ENCODE results near the gene MLH3.

DNA sequence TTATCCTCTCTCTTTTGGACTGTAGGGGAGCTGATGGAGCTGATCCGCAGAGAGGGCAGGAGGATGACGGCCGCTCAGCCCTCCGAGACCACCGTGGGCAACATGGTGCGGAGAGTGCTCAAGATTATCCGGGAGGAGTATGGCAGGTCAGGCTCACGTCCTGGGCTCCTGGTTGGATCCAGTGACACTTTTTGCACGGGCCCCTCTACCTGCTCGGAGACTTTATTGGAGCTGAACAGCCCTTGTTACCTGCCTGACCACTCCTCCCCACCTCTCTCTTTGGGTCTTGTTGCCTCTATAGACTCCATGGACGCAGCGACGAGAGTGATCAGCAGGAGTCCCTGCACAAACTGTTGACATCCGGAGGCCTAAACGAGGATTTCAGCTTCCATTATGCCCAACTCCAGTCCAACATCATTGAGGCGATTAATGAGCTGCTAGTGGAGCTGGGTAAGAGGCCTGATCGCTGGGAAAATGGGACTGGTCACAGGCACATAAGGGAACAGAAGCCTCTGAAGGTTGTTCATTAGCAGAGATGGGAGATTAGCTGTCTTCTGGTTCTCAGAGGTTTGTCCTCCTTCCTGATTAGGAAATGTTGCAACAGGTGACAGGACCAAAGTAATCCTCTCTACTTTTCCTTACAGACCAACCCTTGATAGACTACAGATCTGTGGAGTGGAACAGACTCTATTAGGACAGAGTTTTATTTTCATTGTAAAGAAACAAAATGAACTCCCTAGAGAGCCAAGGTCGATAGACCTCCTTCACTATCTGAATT lies 47.8 kb downstream of the MLH3 start:
- TF ChIP-seq, protein P1, sequence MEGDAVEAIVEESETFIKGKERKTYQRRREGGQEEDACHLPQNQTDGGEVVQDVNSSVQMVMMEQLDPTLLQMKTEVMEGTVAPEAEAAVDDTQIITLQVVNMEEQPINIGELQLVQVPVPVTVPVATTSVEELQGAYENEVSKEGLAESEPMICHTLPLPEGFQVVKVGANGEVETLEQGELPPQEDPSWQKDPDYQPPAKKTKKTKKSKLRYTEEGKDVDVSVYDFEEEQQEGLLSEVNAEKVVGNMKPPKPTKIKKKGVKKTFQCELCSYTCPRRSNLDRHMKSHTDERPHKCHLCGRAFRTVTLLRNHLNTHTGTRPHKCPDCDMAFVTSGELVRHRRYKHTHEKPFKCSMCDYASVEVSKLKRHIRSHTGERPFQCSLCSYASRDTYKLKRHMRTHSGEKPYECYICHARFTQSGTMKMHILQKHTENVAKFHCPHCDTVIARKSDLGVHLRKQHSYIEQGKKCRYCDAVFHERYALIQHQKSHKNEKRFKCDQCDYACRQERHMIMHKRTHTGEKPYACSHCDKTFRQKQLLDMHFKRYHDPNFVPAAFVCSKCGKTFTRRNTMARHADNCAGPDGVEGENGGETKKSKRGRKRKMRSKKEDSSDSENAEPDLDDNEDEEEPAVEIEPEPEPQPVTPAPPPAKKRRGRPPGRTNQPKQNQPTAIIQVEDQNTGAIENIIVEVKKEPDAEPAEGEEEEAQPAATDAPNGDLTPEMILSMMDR (IDR thresholded peaks at IDR 0.05; ENCODE audit: insufficient read depth, low read length): no peak
- TF ChIP-seq GABPA (IDR thresholded peaks at IDR 0.05; ENCODE audit: low read depth): no peak
- no peak for TF ChIP-seq POLR2AphosphoS5 (IDR thresholded peaks at IDR 0.05; ENCODE audit: low read depth)
- TF ChIP-seq, protein P2, sequence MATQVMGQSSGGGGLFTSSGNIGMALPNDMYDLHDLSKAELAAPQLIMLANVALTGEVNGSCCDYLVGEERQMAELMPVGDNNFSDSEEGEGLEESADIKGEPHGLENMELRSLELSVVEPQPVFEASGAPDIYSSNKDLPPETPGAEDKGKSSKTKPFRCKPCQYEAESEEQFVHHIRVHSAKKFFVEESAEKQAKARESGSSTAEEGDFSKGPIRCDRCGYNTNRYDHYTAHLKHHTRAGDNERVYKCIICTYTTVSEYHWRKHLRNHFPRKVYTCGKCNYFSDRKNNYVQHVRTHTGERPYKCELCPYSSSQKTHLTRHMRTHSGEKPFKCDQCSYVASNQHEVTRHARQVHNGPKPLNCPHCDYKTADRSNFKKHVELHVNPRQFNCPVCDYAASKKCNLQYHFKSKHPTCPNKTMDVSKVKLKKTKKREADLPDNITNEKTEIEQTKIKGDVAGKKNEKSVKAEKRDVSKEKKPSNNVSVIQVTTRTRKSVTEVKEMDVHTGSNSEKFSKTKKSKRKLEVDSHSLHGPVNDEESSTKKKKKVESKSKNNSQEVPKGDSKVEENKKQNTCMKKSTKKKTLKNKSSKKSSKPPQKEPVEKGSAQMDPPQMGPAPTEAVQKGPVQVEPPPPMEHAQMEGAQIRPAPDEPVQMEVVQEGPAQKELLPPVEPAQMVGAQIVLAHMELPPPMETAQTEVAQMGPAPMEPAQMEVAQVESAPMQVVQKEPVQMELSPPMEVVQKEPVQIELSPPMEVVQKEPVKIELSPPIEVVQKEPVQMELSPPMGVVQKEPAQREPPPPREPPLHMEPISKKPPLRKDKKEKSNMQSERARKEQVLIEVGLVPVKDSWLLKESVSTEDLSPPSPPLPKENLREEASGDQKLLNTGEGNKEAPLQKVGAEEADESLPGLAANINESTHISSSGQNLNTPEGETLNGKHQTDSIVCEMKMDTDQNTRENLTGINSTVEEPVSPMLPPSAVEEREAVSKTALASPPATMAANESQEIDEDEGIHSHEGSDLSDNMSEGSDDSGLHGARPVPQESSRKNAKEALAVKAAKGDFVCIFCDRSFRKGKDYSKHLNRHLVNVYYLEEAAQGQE (IDR thresholded peaks at IDR 0.05; ENCODE audit: insufficient replicate concordance, low read depth): no peak
- no peak for TF ChIP-seq SPI1 (IDR thresholded peaks at IDR 0.05; ENCODE audit: borderline replicate concordance, low read depth)
